ENCODE results near the gene PRR12. TPM values are rescaled to one million over a fixed set of nuclear protein-coding genes. Genes with fewer than 3 reads are reported as not detected.

The PRR12 gene
- total RNA-seq, 1 experiment from 2014 or later, result 22.9 TPM

DNA sequence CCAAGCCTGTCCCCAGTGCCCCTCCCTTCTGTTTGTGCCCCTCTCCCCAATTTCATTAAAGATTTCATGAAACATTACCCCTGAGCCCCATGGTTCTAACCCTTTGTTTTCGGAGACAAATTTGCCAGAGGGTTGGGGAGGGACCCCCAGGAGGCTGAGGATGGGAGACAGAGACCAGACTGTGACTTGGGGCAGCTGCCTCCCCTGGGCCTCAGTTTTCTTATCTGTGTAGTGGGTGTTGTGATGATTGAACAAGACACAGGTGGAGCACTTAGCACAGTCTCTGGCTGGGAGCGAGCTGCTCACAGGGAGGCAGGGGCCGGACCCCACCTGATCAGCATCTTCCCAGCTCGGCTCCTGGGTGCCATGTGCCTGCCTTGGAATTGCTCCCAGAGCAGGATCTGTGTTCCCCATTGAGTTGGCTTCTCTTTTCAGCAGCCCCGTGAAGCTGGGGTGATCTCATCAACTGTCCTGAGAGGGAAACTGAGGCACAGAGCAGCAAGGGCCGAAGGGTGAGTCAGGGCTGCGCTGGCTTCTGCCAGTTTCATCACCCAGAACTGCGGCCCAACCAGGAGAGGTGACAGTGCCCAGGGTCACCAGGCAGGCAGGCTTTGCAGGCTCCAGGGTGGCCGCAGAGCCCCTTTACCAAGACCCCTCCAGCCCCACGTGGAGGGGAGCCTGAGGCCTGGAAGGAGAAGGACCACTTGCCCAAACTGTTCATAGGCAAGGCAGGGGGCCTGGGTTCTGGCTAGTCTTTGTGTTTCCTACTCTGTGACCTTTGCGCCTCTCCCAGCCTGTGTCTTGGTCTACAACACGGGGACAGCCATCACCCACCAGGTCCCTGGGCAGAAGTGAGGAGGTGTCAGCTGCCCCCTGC lies 67.8 kb downstream of the PRR12 start:
- in situ Hi-C loops (cut with HindIII; ENCODE audit: low pct_unique_long_range_greater_than_20kb, low sequenced_read_pairs), result no loop called here
- POLR2A ChIA-PET, result no interaction called here
- ATAC-seq, result no peak

GRCh38 chr19:49660338-49660961 lies 69.5 kb downstream of the PRR12 start:
- Histone ChIP-seq H3K4me1 (ENCODE audit: control insufficient read depth, insufficient read depth, low read length) (no peaks in the 10 kb centered on the region), H3K9me3 (ENCODE audit: control insufficient read depth, insufficient read depth, low read depth, low read length) (no peaks in the 10 kb centered on the region), H3K27ac (ENCODE audit: low read length) (no peak overlapping the region), H3K27me3 (ENCODE audit: control insufficient read depth, insufficient read depth, low read length) (no peaks in the 10 kb centered on the region), H3K4me3 (ENCODE audit: low read depth in 2 of 2, low read length in 2 of 2) (no peak overlapping the region), H3K36me3 (ENCODE audit: control insufficient read depth, insufficient read depth, low read length) (peaks cover 5% of the 10 kb centered on the region; the same call in 1 of the 2 replicates)
- no TSS peak for BruUV-seq (replicated peaks)
- no peak for DNase-seq (ENCODE audit: low read depth, low spot score)
- POLR2A ChIA-PET, result no interaction called here
- TF ChIP-seq TCF7L2 (IDR thresholded peaks at IDR 0.05; ENCODE audit: low read depth, low read length) (no peak), SIN3A (IDR thresholded peaks at IDR 0.05; ENCODE audit: borderline replicate concordance, insufficient read depth, low read depth, low read length) (no peak), POLR2AphosphoS5 (IDR thresholded peaks at IDR 0.05; ENCODE audit: low read depth, low read length) (no peak; the same call in 1 of the 2 replicates)
- TF ChIP-seq, protein P1, sequence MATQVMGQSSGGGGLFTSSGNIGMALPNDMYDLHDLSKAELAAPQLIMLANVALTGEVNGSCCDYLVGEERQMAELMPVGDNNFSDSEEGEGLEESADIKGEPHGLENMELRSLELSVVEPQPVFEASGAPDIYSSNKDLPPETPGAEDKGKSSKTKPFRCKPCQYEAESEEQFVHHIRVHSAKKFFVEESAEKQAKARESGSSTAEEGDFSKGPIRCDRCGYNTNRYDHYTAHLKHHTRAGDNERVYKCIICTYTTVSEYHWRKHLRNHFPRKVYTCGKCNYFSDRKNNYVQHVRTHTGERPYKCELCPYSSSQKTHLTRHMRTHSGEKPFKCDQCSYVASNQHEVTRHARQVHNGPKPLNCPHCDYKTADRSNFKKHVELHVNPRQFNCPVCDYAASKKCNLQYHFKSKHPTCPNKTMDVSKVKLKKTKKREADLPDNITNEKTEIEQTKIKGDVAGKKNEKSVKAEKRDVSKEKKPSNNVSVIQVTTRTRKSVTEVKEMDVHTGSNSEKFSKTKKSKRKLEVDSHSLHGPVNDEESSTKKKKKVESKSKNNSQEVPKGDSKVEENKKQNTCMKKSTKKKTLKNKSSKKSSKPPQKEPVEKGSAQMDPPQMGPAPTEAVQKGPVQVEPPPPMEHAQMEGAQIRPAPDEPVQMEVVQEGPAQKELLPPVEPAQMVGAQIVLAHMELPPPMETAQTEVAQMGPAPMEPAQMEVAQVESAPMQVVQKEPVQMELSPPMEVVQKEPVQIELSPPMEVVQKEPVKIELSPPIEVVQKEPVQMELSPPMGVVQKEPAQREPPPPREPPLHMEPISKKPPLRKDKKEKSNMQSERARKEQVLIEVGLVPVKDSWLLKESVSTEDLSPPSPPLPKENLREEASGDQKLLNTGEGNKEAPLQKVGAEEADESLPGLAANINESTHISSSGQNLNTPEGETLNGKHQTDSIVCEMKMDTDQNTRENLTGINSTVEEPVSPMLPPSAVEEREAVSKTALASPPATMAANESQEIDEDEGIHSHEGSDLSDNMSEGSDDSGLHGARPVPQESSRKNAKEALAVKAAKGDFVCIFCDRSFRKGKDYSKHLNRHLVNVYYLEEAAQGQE (IDR thresholded peaks at IDR 0.05; ENCODE audit: insufficient read depth in 1 of 2, low read depth in 2 of 2, low read length in 1 of 2), result no peak
- TF ChIP-seq, protein P2, sequence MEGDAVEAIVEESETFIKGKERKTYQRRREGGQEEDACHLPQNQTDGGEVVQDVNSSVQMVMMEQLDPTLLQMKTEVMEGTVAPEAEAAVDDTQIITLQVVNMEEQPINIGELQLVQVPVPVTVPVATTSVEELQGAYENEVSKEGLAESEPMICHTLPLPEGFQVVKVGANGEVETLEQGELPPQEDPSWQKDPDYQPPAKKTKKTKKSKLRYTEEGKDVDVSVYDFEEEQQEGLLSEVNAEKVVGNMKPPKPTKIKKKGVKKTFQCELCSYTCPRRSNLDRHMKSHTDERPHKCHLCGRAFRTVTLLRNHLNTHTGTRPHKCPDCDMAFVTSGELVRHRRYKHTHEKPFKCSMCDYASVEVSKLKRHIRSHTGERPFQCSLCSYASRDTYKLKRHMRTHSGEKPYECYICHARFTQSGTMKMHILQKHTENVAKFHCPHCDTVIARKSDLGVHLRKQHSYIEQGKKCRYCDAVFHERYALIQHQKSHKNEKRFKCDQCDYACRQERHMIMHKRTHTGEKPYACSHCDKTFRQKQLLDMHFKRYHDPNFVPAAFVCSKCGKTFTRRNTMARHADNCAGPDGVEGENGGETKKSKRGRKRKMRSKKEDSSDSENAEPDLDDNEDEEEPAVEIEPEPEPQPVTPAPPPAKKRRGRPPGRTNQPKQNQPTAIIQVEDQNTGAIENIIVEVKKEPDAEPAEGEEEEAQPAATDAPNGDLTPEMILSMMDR (IDR thresholded peaks at IDR 0.05), result no peak
- in situ Hi-C loops (cut with HindIII; ENCODE audit: low pct_unique_long_range_greater_than_20kb, low sequenced_read_pairs), result no loop called here
- no peak for ATAC-seq
- CTCF ChIA-PET, result no interaction called here
- intact Hi-C loops (cut with micrococcal nuclease; ENCODE audit: unreplicated experiment), result no loop called here

More for the DNA sequence above, 67.8 kb downstream of the PRR12 start:
- Histone ChIP-seq H3K9me3 (ENCODE audit: control insufficient read depth, insufficient read depth, low read depth, low read length) (no peaks in the 10 kb centered on the region), H3K27ac (ENCODE audit: low read length) (no peak overlapping the region), H3K36me3 (ENCODE audit: control insufficient read depth, insufficient read depth, low read length) (no peaks in the 10 kb centered on the region), H3K27me3 (ENCODE audit: control insufficient read depth, insufficient read depth, low read length) (no peaks in the 10 kb centered on the region), H3K4me3 (ENCODE audit: low read depth in 2 of 2, low read length in 2 of 2) (no peak overlapping the region), H3K4me1 (ENCODE audit: control insufficient read depth, insufficient read depth, low read length) (no peaks in the 10 kb centered on the region)
- BruUV-seq (replicated peaks), result no TSS peak
- TF ChIP-seq, protein P2 (IDR thresholded peaks at IDR 0.05), result no peak
- no peak for TF ChIP-seq SIN3A (IDR thresholded peaks at IDR 0.05; ENCODE audit: borderline replicate concordance, insufficient read depth, low read depth, low read length)
- TF ChIP-seq, protein P1 (IDR thresholded peaks at IDR 0.05; ENCODE audit: insufficient read depth in 1 of 2, low read depth in 2 of 2, low read length in 1 of 2), result no peak
- no peak for TF ChIP-seq TCF7L2 (IDR thresholded peaks at IDR 0.05; ENCODE audit: low read depth, low read length)
- no peak for TF ChIP-seq POLR2AphosphoS5 (IDR thresholded peaks at IDR 0.05; ENCODE audit: low read depth, low read length)
- CTCF ChIA-PET, result no interaction called here
- intact Hi-C loops (cut with micrococcal nuclease; ENCODE audit: unreplicated experiment), result no loop called here
- no peak for DNase-seq (ENCODE audit: low read depth, low spot score)
